A172 (cell line): Measurements from ENCODE around the gene SUV39H1. TPM values are rescaled to one million over a fixed set of nuclear protein-coding genes. Genes with fewer than 3 reads are reported as not detected.
"Not testable (repeated sequence)": the region's sequence is repeated elsewhere in the genome, so short reads cannot be mapped to it uniquely, and the experiment has no call there.

Experiments
- DNase-seq: peaks from one replicate; pipeline ENCODE4 v3.0.0-alpha.2; 2015; ENCODE audit warnings: low spot score
- total RNA-seq: library from RNA; depleted of rRNA; stranded (reverse); fragments of >200 nt; shearing (Covaris generic); gene quantifications from 2 replicates; pipeline ENCODE4 v1.2.3, GENCODE V29; 2014; rRNA removed

SUV39H1 gene
- total RNA-seq: 18.4 and 18.9 TPM in 2 replicates

- peak; percentile 65 for DNase-seq
These were observed at the start of gene SUV39H1 for GRCh38 chrX:48696301-48696908. SUV39H1 (plus strand) TSS chrX:48696734; CDS start chrX:48696785, 51 bp downstream.

- DNase-seq: peak; percentile 37
These were observed 48.2 kb upstream of the SUV39H1 start for GRCh38 chrX:48648336-48648751.

GRCh38 chrX:48649102-48649501 is 47.4 kb upstream of the SUV39H1 start:
- no peak for DNase-seq

- DNase-seq: not testable (repeated sequence)
These were observed 44.4 kb upstream of the SUV39H1 start for GRCh38 chrX:48652055-48652579.

- DNase-seq: not testable (repeated sequence)
These were observed 41.8 kb upstream of the SUV39H1 start for GRCh38 chrX:48654746-48655145.

GRCh38 chrX:48659686-48660085 is 36.8 kb upstream of the SUV39H1 start:
- not testable (repeated sequence) for DNase-seq

GRCh38 chrX:48663241-48663640 is 33.3 kb upstream of the SUV39H1 start:
- DNase-seq: no peak

- DNase-seq: no peak
These were observed 32.4 kb upstream of the SUV39H1 start for GRCh38 chrX:48664156-48664555.

GRCh38 chrX:48665991-48666390 is 30.5 kb upstream of the SUV39H1 start:
- DNase-seq: no peak

GRCh38 chrX:48666649-48667048 is 29.9 kb upstream of the SUV39H1 start:
- DNase-seq: no peak

- DNase-seq: no peak
These were observed 29.0 kb upstream of the SUV39H1 start for GRCh38 chrX:48667509-48667908.

- not testable (repeated sequence) for DNase-seq
These were observed 28.3 kb upstream of the SUV39H1 start for GRCh38 chrX:48668187-48668586.

- peak; percentile 80 for DNase-seq
These were observed 20.2 kb upstream of the SUV39H1 start for GRCh38 chrX:48676106-48676892.

GRCh38 chrX:48676893-48677270 is 19.7 kb upstream of the SUV39H1 start:
- no peak for DNase-seq

GRCh38 chrX:48677516-48677915 is 19.0 kb upstream of the SUV39H1 start:
- DNase-seq: no peak

- not testable (repeated sequence) for DNase-seq
These were observed 16.1 kb upstream of the SUV39H1 start for GRCh38 chrX:48680467-48680866.

GRCh38 chrX:48680925-48681324 is 15.6 kb upstream of the SUV39H1 start:
- DNase-seq: not testable (repeated sequence)

- no peak for DNase-seq
These were observed 14.9 kb upstream of the SUV39H1 start for GRCh38 chrX:48681539-48682183.

GRCh38 chrX:48682795-48683194 is 13.7 kb upstream of the SUV39H1 start:
- DNase-seq: not testable (repeated sequence)

- DNase-seq: no peak
These were observed 13.0 kb upstream of the SUV39H1 start, which contains the start of gene WAS for GRCh38 chrX:48683411-48683982. WAS (plus strand) TSS chrX:48683799; CDS start chrX:48683854, 55 bp downstream.

- no peak for DNase-seq
These were observed 12.4 kb upstream of the SUV39H1 start for GRCh38 chrX:48684134-48684533.

- no peak for DNase-seq
These were observed 11.1 kb upstream of the SUV39H1 start for GRCh38 chrX:48685416-48685815.
